ENCODE measurements around the gene ZRANB3.

DNA sequence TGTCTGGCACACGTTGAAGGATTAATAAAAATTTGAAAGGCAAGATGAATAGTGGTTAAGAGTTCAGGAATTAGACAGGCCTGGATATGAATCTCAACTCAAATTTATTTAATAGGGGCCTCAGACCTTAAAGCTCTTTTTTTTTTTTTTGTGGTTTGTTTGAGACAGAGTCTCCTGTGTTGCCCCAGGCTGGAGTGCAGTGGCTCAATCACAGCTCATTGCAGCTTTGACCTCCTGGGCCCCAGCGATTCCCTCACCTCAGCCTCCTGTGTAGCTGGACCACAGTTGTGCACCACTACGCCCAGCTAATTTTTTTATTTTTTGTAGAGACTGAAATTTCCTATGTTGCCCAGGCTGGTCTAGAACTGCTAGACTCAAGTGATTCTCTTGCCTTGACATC is 3.0 kb downstream of the ZRANB3 start:
- TF ChIP-seq, protein P1, sequence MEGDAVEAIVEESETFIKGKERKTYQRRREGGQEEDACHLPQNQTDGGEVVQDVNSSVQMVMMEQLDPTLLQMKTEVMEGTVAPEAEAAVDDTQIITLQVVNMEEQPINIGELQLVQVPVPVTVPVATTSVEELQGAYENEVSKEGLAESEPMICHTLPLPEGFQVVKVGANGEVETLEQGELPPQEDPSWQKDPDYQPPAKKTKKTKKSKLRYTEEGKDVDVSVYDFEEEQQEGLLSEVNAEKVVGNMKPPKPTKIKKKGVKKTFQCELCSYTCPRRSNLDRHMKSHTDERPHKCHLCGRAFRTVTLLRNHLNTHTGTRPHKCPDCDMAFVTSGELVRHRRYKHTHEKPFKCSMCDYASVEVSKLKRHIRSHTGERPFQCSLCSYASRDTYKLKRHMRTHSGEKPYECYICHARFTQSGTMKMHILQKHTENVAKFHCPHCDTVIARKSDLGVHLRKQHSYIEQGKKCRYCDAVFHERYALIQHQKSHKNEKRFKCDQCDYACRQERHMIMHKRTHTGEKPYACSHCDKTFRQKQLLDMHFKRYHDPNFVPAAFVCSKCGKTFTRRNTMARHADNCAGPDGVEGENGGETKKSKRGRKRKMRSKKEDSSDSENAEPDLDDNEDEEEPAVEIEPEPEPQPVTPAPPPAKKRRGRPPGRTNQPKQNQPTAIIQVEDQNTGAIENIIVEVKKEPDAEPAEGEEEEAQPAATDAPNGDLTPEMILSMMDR (IDR thresholded peaks at IDR 0.05; ENCODE audit: low read length), result no peak
- TF ChIP-seq EZH2phosphoT487 (IDR thresholded peaks at IDR 0.05; ENCODE audit: low read length), result no peak

Data from MM.1S (cell line).